Measurements from ENCODE around the gene ARHGAP26. TPM values are rescaled to one million over a fixed set of nuclear protein-coding genes. Genes with fewer than 3 reads are reported as not detected.
A peak's percentile ranks its signal among the peaks of the same experiment; 100 is the strongest.

The ARHGAP26 gene
- total and polyA plus RNA-seq, 7 donors = 5.4 to 25.5 (median 19.1) TPM

DNA sequence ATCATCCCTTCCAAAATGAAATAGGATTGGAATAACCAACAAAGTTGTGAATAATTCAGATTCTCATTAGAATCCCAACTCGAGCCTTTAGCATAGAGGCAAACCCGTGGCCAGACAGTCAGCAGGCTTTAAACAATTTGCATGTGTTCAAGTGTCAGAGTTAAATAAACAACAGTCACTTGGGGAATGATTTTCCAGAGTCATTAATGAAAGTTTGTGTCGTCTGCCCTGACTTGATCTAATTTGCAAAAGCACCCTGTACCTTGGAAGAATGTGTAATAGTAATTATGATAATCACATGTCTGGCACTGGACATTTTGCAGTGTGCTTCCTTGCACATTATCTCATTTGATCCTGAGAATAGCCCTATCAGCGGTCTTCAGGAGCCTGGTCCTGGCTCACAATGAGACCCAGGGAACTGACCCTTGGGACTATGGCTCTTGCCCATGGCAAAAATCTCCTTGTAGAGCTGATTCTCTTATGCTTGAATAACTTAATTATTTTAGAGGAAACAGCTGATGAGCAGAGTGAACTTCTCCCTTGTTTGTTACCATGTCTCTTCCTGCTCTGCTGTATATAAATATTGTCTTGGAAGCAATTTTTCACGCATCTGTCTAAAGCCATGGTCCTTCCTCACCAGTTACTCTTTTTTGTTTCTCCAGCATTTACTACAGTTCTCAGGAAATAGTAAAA is 360.6 kb downstream of the ARHGAP26 start:
- intact Hi-C loops (cut with DNase I) = no loop called here
- 76 to 84% methylated on average over 5 of the region's 5 CpGs for WGBS, 2 donors
- Histone ChIP-seq H3K4me1 (peaks cover 0 to 37% (median 23%) of the 10 kb centered on the region in 4 donors), H3K9me3 (no peaks in the 10 kb centered on the region), H3K27me3 (no peaks in the 10 kb centered on the region), H3K27ac (no peak overlapping the region), H3K36me3 (no peaks in the 10 kb centered on the region), H3K4me3 (no peak overlapping the region)
- no peak for DNase-seq
- no peak for TF ChIP-seq POLR2A (IDR thresholded peaks at IDR 0.05)
- no peak for TF ChIP-seq EP300 (IDR thresholded peaks at IDR 0.05)
- TF ChIP-seq CTCF (IDR thresholded peaks at IDR 0.05) = no peak
- TF ChIP-seq POLR2AphosphoS5 (IDR thresholded peaks at IDR 0.05) = no peak

DNA sequence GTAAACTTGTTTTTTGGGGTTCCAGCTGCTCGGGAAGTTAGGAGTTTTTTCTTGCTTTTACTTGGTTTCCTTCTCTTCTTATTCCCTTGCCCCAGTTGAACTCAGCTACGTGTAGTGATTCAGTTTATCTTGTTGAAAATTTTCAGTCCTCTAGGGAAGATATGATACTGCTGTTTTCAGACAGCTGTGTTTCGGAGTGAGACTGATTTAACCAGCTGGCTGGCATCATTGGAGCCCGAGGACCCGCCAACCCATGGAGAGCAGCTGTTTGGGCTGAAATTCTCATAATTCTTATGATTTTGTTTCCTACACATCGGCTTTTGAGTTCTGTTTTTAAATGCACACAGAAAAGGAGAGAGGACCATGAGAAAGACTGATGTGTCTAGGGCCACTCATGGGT is 361.8 kb downstream of the ARHGAP26 start:
- Histone ChIP-seq H3K9me3 (no peaks in the 10 kb centered on the region), H3K4me3 (no peak overlapping the region), H3K27me3 (no peaks in the 10 kb centered on the region), H3K27ac (peak overlapping the region in 1 of 4 donors; percentile 28), H3K4me1 (peaks cover 0 to 32% (median 23%) of the 10 kb centered on the region in 4 donors), H3K36me3 (no peaks in the 10 kb centered on the region)
- intact Hi-C loops (cut with DNase I) = no loop called here
- 77 to 88% methylated on average over 6 of the region's 6 CpGs for WGBS, 2 donors
- DNase-seq = no peak
- TF ChIP-seq EP300 (IDR thresholded peaks at IDR 0.05) (no peak), POLR2AphosphoS5 (IDR thresholded peaks at IDR 0.05) (no peak), POLR2A (IDR thresholded peaks at IDR 0.05) (no peak)

GRCh38 chr5:143132739-143133138 is 362.6 kb downstream of the ARHGAP26 start:
- intact Hi-C loops (cut with DNase I) = no loop called here
- 90 to 95% methylated on average over 1 of the region's 1 CpG for WGBS, 2 donors
- TF ChIP-seq POLR2A (IDR thresholded peaks at IDR 0.05) (no peak), EP300 (IDR thresholded peaks at IDR 0.05) (no peak), CTCF (IDR thresholded peaks at IDR 0.05) (no peak), POLR2AphosphoS5 (IDR thresholded peaks at IDR 0.05) (no peak)
- Histone ChIP-seq H3K27me3 (no peaks in the 10 kb centered on the region), H3K9me3 (no peaks in the 10 kb centered on the region), H3K36me3 (no peaks in the 10 kb centered on the region), H3K4me3 (no peak overlapping the region), H3K4me1 (peaks cover 0 to 28% (median 20%) of the 10 kb centered on the region in 4 donors), H3K27ac (no peak overlapping the region)
- no peak for DNase-seq

- Histone ChIP-seq H3K36me3 (no peaks in the 10 kb centered on the region), H3K27me3 (no peaks in the 10 kb centered on the region), H3K9me3 (no peaks in the 10 kb centered on the region), H3K27ac (peak overlapping the region in 1 of 4 donors; percentile 23), H3K4me1 (peaks cover 0 to 18% (median 11%) of the 10 kb centered on the region in 4 donors), H3K4me3 (no peak overlapping the region)
- intact Hi-C loops (cut with DNase I) = no loop called here
- TF ChIP-seq POLR2A (IDR thresholded peaks at IDR 0.05) (no peak), CTCF (IDR thresholded peaks at IDR 0.05) (no peak), EP300 (IDR thresholded peaks at IDR 0.05) (no peak), POLR2AphosphoS5 (IDR thresholded peaks at IDR 0.05) (no peak)
- WGBS, 2 donors = 84 to 91% methylated on average over 11 of the region's 11 CpGs
- no peak for DNase-seq
Measured at GRCh38 chr5:143133721-143134120, 363.5 kb downstream of the ARHGAP26 start.

DNA sequence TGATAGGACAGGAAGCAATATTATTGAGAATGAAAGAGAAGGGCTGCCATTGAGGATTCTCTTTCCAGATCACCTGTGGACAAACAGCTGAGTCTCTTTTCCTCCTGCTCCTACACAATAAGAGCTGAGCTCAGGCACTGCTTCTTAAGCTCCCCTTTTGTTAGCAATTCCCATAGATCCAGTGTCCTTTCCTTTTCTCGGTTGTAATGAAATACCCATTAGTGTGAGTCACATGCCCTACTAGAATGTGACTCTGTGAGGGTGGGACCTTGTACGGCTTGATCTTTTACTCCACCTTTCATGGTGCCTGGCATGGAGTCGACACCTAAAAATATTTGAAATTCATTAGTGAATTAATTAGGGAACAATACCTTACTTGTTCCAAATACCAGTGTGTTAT is 364.1 kb downstream of the ARHGAP26 start:
- Histone ChIP-seq H3K36me3 (no peaks in the 10 kb centered on the region), H3K9me3 (no peaks in the 10 kb centered on the region), H3K4me1 (peaks cover 0 to 12% (median 6%) of the 10 kb centered on the region in 4 donors), H3K4me3 (no peak overlapping the region), H3K27ac (no peak overlapping the region), H3K27me3 (no peaks in the 10 kb centered on the region)
- no peak for DNase-seq
- intact Hi-C loops (cut with DNase I) = no loop called here
- WGBS, 2 donors = 91 to 93% methylated on average over 3 of the region's 3 CpGs
- TF ChIP-seq POLR2AphosphoS5 (IDR thresholded peaks at IDR 0.05) (no peak), EP300 (IDR thresholded peaks at IDR 0.05) (no peak), POLR2A (IDR thresholded peaks at IDR 0.05) (no peak), CTCF (IDR thresholded peaks at IDR 0.05) (no peak)

All from sigmoid colon (tissue), 7 donors.